Endodermal cell (in vitro differentiated cells): ENCODE results near the gene SAMD7. TPM values are rescaled to one million over a fixed set of nuclear protein-coding genes. Genes with fewer than 3 reads are reported as not detected.

Experiments used
- DNase-seq: peaks from one replicate; pipeline ENCODE4 v3.0.0-alpha.2; 2017
- H3K27ac ChIP-seq: 2 replicates; pipeline ENCODE4 v1.5.1; 2013; ENCODE audit warnings: mild to moderate bottlenecking, low read depth, low read length, moderate library complexity
- H3K27me3 ChIP-seq: 2 replicates; pipeline ENCODE4 v1.6.1; 2013; ENCODE audit warnings: mild to moderate bottlenecking, low read length, moderate library complexity; ENCODE audit not compliant: insufficient read depth, control insufficient read depth, poor library complexity, severe bottlenecking
- H3K36me3 ChIP-seq: 2 replicates; pipeline ENCODE4 v1.7.0; 2013; ENCODE audit warnings: mild to moderate bottlenecking, low read length, moderate library complexity; ENCODE audit not compliant: control insufficient read depth, insufficient read depth
- H3K4me1 ChIP-seq: one replicate; pipeline ENCODE4 v1.7.0; 2013; ENCODE audit warnings: low read length; ENCODE audit not compliant: control insufficient read depth, insufficient read depth
- H3K4me3 ChIP-seq: 2 replicates; pipeline ENCODE4 v1.5.1; 2013; ENCODE audit warnings: mild to moderate bottlenecking, low read length, moderate library complexity
- H3K9ac ChIP-seq: 2 replicates; pipeline ENCODE4 v1.6.1; 2013; ENCODE audit warnings: mild to moderate bottlenecking, low read length, moderate library complexity; ENCODE audit not compliant: poor library complexity, severe bottlenecking; ENCODE audit errors: extremely low read depth
- H3K9me3 ChIP-seq: 2 replicates; pipeline ENCODE4 v1.6.1; 2013; ENCODE audit warnings: mild to moderate bottlenecking, low read length, moderate library complexity; ENCODE audit not compliant: control insufficient read depth
- H3K27ac Mint-ChIP-seq: 2 replicates; pipeline ENCODE4 v1.8.0; 2020; ENCODE audit warnings: mixed read lengths
- H3K27me3 Mint-ChIP-seq: 2 replicates; pipeline ENCODE4 v1.8.0; 2021; ENCODE audit warnings: mild to moderate bottlenecking, mixed read lengths; ENCODE audit not compliant: insufficient read depth
- H3K36me3 Mint-ChIP-seq: 2 replicates; pipeline ENCODE4 v1.8.0; 2020; ENCODE audit warnings: low read depth, mixed read lengths
- H3K4me1 Mint-ChIP-seq: 2 replicates; pipeline ENCODE4 v1.8.0; 2020; ENCODE audit warnings: mixed read lengths
- H3K4me3 Mint-ChIP-seq: 2 replicates; pipeline ENCODE4 v1.8.0; 2020; ENCODE audit warnings: mild to moderate bottlenecking, moderate library complexity, mixed read lengths
- H3K9me3 Mint-ChIP-seq: 2 replicates; pipeline ENCODE4 v1.8.0; 2020; ENCODE audit warnings: mild to moderate bottlenecking, mixed read lengths
- WGBS, 2 experiments: methylation state at CpG; one replicate each; pipeline versions ENCODE4 v1.1.5 to v1.1.7; 2013; ENCODE audit warnings: missing lambda C conversion rate in 2 of 2, mixed read lengths in 1 of 2; ENCODE audit not compliant: insufficient coverage in 1 of 2, insufficient read length in 1 of 2; 5-methylcytosine and 5-hydroxymethylcytosine counted together
- total RNA-seq, 2 donors: library from RNA; stranded (reverse); fragmentation: NEBNext Ultra II Directional in 1 of 2; extraction: Animal tissue kit (Norgen Biotek cat#: 25700) in 1 of 2; gene quantifications; 2 replicates in 1 of 2; 3 replicates in 1 of 2; pipeline ENCODE4 v1.2.1, GENCODE V29; 2021
- TF ChIP-seq, protein P1 (sequence below): fragments of 200-600 bp; sonication (generic); conservative IDR thresholded peaks from 2 replicates; pipeline ENCODE4 v1.5.0; 2021; ENCODE audit warnings: antibody characterized with exemption, mild to moderate bottlenecking

SAMD7 gene
- total RNA-seq, 2 donors from 2014 or later, result not detected

GRCh38 chr3:169886671-169887070 lies 24.7 kb upstream of the SAMD7 start:
- Histone ChIP-seq H3K4me3 (no peak overlapping the region), H3K27me3 (no peaks in the 10 kb centered on the region), H3K9me3 (no peaks in the 10 kb centered on the region), H3K9ac (no peak overlapping the region), H3K4me1 (no peaks in the 10 kb centered on the region), H3K27ac (no peak overlapping the region), H3K36me3 (no peaks in the 10 kb centered on the region)
- 86% methylated on average over 5 of the region's 5 CpGs; no CpG with 5 or more reads in 1 of the 2 experiments for WGBS, 2 experiments
- H3K27me3 Mint-ChIP-seq, result no peaks in the 10 kb centered on the region
- no peak overlapping the region for H3K4me3 Mint-ChIP-seq
- no peaks in the 10 kb centered on the region for H3K4me1 Mint-ChIP-seq
- H3K9me3 Mint-ChIP-seq, result no peaks in the 10 kb centered on the region
- peak; percentile 27 for DNase-seq
- TF ChIP-seq, protein P1, sequence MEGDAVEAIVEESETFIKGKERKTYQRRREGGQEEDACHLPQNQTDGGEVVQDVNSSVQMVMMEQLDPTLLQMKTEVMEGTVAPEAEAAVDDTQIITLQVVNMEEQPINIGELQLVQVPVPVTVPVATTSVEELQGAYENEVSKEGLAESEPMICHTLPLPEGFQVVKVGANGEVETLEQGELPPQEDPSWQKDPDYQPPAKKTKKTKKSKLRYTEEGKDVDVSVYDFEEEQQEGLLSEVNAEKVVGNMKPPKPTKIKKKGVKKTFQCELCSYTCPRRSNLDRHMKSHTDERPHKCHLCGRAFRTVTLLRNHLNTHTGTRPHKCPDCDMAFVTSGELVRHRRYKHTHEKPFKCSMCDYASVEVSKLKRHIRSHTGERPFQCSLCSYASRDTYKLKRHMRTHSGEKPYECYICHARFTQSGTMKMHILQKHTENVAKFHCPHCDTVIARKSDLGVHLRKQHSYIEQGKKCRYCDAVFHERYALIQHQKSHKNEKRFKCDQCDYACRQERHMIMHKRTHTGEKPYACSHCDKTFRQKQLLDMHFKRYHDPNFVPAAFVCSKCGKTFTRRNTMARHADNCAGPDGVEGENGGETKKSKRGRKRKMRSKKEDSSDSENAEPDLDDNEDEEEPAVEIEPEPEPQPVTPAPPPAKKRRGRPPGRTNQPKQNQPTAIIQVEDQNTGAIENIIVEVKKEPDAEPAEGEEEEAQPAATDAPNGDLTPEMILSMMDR, result no peak
- H3K36me3 Mint-ChIP-seq, result no peaks in the 10 kb centered on the region
- H3K27ac Mint-ChIP-seq, result no peak overlapping the region

- Mint-ChIP-seq H3K36me3 (no peaks in the 10 kb centered on the region), H3K4me1 (no peaks in the 10 kb centered on the region), H3K27me3 (no peaks in the 10 kb centered on the region), H3K27ac (no peak overlapping the region), H3K4me3 (no peak overlapping the region), H3K9me3 (no peaks in the 10 kb centered on the region)
- H3K36me3 ChIP-seq, result no peaks in the 10 kb centered on the region
- DNase-seq, result no peak
- H3K9ac ChIP-seq, result no peak overlapping the region
- H3K9me3 ChIP-seq, result no peaks in the 10 kb centered on the region
- no peaks in the 10 kb centered on the region for H3K27me3 ChIP-seq
- WGBS, 2 experiments, result 86 to 94% methylated on average over 4 to 7 of the region's 7 CpGs
- H3K4me1 ChIP-seq, result no peaks in the 10 kb centered on the region
- no peak overlapping the region for H3K4me3 ChIP-seq
- TF ChIP-seq, protein P1, result no peak
- H3K27ac ChIP-seq, result no peak overlapping the region
These were observed 19.5 kb upstream of the SAMD7 start for GRCh38 chr3:169891886-169892285.

GRCh38 chr3:169894110-169894509 lies 17.3 kb upstream of the SAMD7 start:
- Mint-ChIP-seq H3K9me3 (no peaks in the 10 kb centered on the region), H3K4me1 (no peaks in the 10 kb centered on the region), H3K27ac (no peak overlapping the region), H3K27me3 (no peaks in the 10 kb centered on the region), H3K4me3 (no peak overlapping the region), H3K36me3 (no peaks in the 10 kb centered on the region)
- Histone ChIP-seq H3K27ac (no peak overlapping the region), H3K4me1 (no peaks in the 10 kb centered on the region), H3K9me3 (no peaks in the 10 kb centered on the region), H3K27me3 (no peaks in the 10 kb centered on the region), H3K36me3 (no peaks in the 10 kb centered on the region), H3K4me3 (no peak overlapping the region), H3K9ac (no peak overlapping the region)
- 69 to 78% methylated on average over 5 to 7 of the region's 7 CpGs for WGBS, 2 experiments
- TF ChIP-seq, protein P1, result no peak
- no peak for DNase-seq
